Measurements from ENCODE around the gene DNAJB8. TPM values are rescaled to one million over a fixed set of nuclear protein-coding genes. Genes with fewer than 3 reads are reported as not detected.

The DNAJB8 gene
- total RNA-seq, 1 experiment from 2014 or later = not detected

Other genes starting within 250 kb of the DNAJB8 start
- gene GATA2, start 26.3 kb upstream of the DNAJB8 start, total RNA-seq (2014; rRNA removed; shearing (Covaris generic)) = 7.5 and 12.2 TPM in 2 replicates
- gene RPN1, start 183.9 kb upstream of the DNAJB8 start, total RNA-seq (2014; rRNA removed; shearing (Covaris generic)) = 391 and 442 TPM in 2 replicates